ENCODE results near the gene ANGPTL2. TPM values are rescaled to one million over a fixed set of nuclear protein-coding genes. Genes with fewer than 3 reads are reported as not detected.

ANGPTL2 gene
- total RNA-seq, 1 donor from 2014 or later = 65.8 TPM

GRCh38 chr9:127105805-127106465 lies 16.5 kb downstream of the ANGPTL2 start:
- H3K4me3 ChIP-seq = no peak overlapping the region
- H3K36me3 ChIP-seq = peaks cover 0 to 10% of the 10 kb centered on the region in 2 donors
- TF ChIP-seq CTCF (IDR thresholded peaks at IDR 0.05) = no peak
- no peaks in the 10 kb centered on the region for H3K27me3 ChIP-seq
- no peak for DNase-seq (ENCODE audit: extremely low spot score in 2 of 2)
- no peaks in the 10 kb centered on the region for H3K9me3 ChIP-seq
- H3K27ac ChIP-seq = no peak overlapping the region
- peaks cover 52% of the 10 kb centered on the region for H3K4me1 ChIP-seq
- intact Hi-C loops (cut with DNase I) = no loop called here

- Histone ChIP-seq H3K27ac (peak overlapping the region; percentile 6), H3K27me3 (no peaks in the 10 kb centered on the region), H3K4me3 (no peak overlapping the region), H3K9me3 (no peaks in the 10 kb centered on the region), H3K4me1 (peaks cover 55% of the 10 kb centered on the region), H3K36me3 (peaks cover 0 to 10% of the 10 kb centered on the region in 2 donors)
- TF ChIP-seq POLR2A (IDR thresholded peaks at IDR 0.05) (no peak), CTCF (IDR thresholded peaks at IDR 0.05) (no peak), POLR2AphosphoS5 (IDR thresholded peaks at IDR 0.05; ENCODE audit: insufficient read depth in 1 of 2, low read depth in 1 of 2) (no peak)
- DNase-seq (ENCODE audit: extremely low spot score in 2 of 2) = no peak
- intact Hi-C loops (cut with DNase I) = no loop called here
Observed at GRCh38 chr9:127104581-127105311, 17.7 kb downstream of the ANGPTL2 start.

GRCh38 chr9:127102788-127103187 lies 19.6 kb downstream of the ANGPTL2 start:
- Histone ChIP-seq H3K27me3 (no peaks in the 10 kb centered on the region), H3K9me3 (no peaks in the 10 kb centered on the region), H3K4me1 (peaks cover 58% of the 10 kb centered on the region), H3K36me3 (peaks cover 0 to 3% of the 10 kb centered on the region in 2 donors), H3K4me3 (no peak overlapping the region), H3K27ac (peak overlapping the region; percentile 15)
- no peak for DNase-seq (ENCODE audit: extremely low spot score in 2 of 2)
- intact Hi-C loops (cut with DNase I) = no loop called here
- TF ChIP-seq POLR2AphosphoS5 (IDR thresholded peaks at IDR 0.05; ENCODE audit: insufficient read depth in 1 of 2, low read depth in 1 of 2) (no peak), POLR2A (IDR thresholded peaks at IDR 0.05) (no peak), CTCF (IDR thresholded peaks at IDR 0.05) (no peak)

GRCh38 chr9:127102176-127102575 lies 20.3 kb downstream of the ANGPTL2 start:
- no peaks in the 10 kb centered on the region for H3K27me3 ChIP-seq
- TF ChIP-seq POLR2A (IDR thresholded peaks at IDR 0.05) (no peak), POLR2AphosphoS5 (IDR thresholded peaks at IDR 0.05; ENCODE audit: insufficient read depth in 1 of 2, low read depth in 1 of 2) (no peak), CTCF (IDR thresholded peaks at IDR 0.05) (no peak)
- H3K9me3 ChIP-seq = no peaks in the 10 kb centered on the region
- no peaks in the 10 kb centered on the region for H3K36me3 ChIP-seq
- H3K4me1 ChIP-seq = peaks cover 54% of the 10 kb centered on the region
- intact Hi-C loops (cut with DNase I) = no loop called here
- peak overlapping the region; percentile 15 for H3K27ac ChIP-seq
- no peak overlapping the region for H3K4me3 ChIP-seq
- no peak for DNase-seq (ENCODE audit: extremely low spot score in 2 of 2)

- Histone ChIP-seq H3K4me1 (peaks cover 56% of the 10 kb centered on the region), H3K9me3 (no peaks in the 10 kb centered on the region), H3K27me3 (no peaks in the 10 kb centered on the region), H3K36me3 (peaks cover 0 to 5% of the 10 kb centered on the region in 2 donors), H3K27ac (peak overlapping the region; percentile 48), H3K4me3 (no peak overlapping the region)
- no peak for DNase-seq (ENCODE audit: extremely low spot score in 2 of 2)
- TF ChIP-seq POLR2A (IDR thresholded peaks at IDR 0.05) (no peak), POLR2AphosphoS5 (IDR thresholded peaks at IDR 0.05; ENCODE audit: insufficient read depth in 1 of 2, low read depth in 1 of 2) (no peak), CTCF (IDR thresholded peaks at IDR 0.05) (no peak)
- intact Hi-C loops (cut with DNase I) = no loop called here
Observed at GRCh38 chr9:127099664-127100063, 22.8 kb downstream of the ANGPTL2 start.

All from vagina (tissue), 2 donors.